ACC112 (cell line): ENCODE data around the gene ZNF594.
"Not testable (repeated sequence)": the region's sequence is repeated elsewhere in the genome, so short reads cannot be mapped to it uniquely, and the experiment has no call there.

Experiments
- H2AFZ ChIP-seq: fragments of 200-600 bp; sonication (generic); one replicate; pipeline ENCODE4 v1.6.0; 2017; ENCODE audit warnings: antibody characterized with exemption, low read length; ENCODE audit not compliant: unreplicated experiment
- H3K27ac ChIP-seq: fragments of 200-600 bp; sonication (generic); 2 replicates; pipeline ENCODE4 v1.5.1; 2014; ENCODE audit warnings: low read depth, mild to moderate bottlenecking, antibody characterized with exemption, low read length, moderate library complexity
- H3K27me3 ChIP-seq: fragments of 200-600 bp; sonication (generic); 2 replicates; pipeline ENCODE4 v1.6.1; 2014; ENCODE audit warnings: mild to moderate bottlenecking, antibody characterized with exemption, low read length, moderate library complexity, mixed read lengths; ENCODE audit not compliant: insufficient read depth
- H3K36me3 ChIP-seq: fragments of 200-600 bp; sonication (generic); 2 replicates; pipeline ENCODE4 v1.6.1; 2016; ENCODE audit warnings: mild to moderate bottlenecking, antibody characterized with exemption, low read length, moderate library complexity, mixed read lengths; ENCODE audit not compliant: insufficient read depth
- H3K4me1 ChIP-seq: fragments of 200-600 bp; sonication (generic); one replicate; pipeline ENCODE4 v1.6.1; 2016; ENCODE audit warnings: low read length, mixed read lengths; ENCODE audit not compliant: insufficient read depth, unreplicated experiment, control insufficient read depth
- H3K4me3 ChIP-seq: fragments of 200-600 bp; sonication (generic); 2 replicates; pipeline ENCODE4 v1.5.1; 2014; ENCODE audit warnings: mild to moderate bottlenecking, low read depth, low read length
- H3K79me2 ChIP-seq: fragments of 200-600 bp; sonication (generic); one replicate; pipeline ENCODE4 v1.6.0; 2016; ENCODE audit warnings: low read length; ENCODE audit not compliant: control insufficient read depth, unreplicated experiment, insufficient read depth

The ZNF594 gene

GRCh38 chr17:5129770-5130169 is 61.9 kb downstream of the ZNF594 start:
- H3K4me3 ChIP-seq, H3K4me1 ChIP-seq, H3K79me2 ChIP-seq, H3K36me3 ChIP-seq, H2AFZ ChIP-seq, H3K27ac ChIP-seq, H3K27me3 ChIP-seq: not testable (repeated sequence)
